ENCODE measurements around the gene CNOT11.

The CNOT11 gene

GRCh38 chr2:101296371-101296770 is 43.7 kb downstream of the CNOT11 start:
- Histone ChIP-seq H4K20me1 (ENCODE audit: control insufficient read depth, insufficient read depth, low read depth, low read length) (0 out of 2 replicates have a peak, but pooled peaks cover 9% of the 10 kb centered on the region), H3K79me2 (ENCODE audit: control insufficient read depth, low read length) (peaks cover 24% of the 10 kb centered on the region), H3K4me2 (ENCODE audit: low read length) (no peak overlapping the region), H3K27ac (ENCODE audit: low read depth, low read length) (no peak overlapping the region), H3K36me3 (ENCODE audit: control insufficient read depth, low read length) (no peaks in the 10 kb centered on the region), H3K4me3 (ENCODE audit: low read length) (no peak overlapping the region), H3F3A (ENCODE audit: control insufficient read depth, insufficient read depth) (no peaks in the 10 kb centered on the region), H3K9me2 (replicated peaks; ENCODE audit: control insufficient read depth, low read length) (no peaks in the 10 kb centered on the region), H3K4me1 (ENCODE audit: control insufficient read depth, low read length) (no peaks in the 10 kb centered on the region), H3K27me3 (ENCODE audit: control insufficient read depth, low read length) (no peaks in the 10 kb centered on the region), H3K9me3 (ENCODE audit: control insufficient read depth, insufficient read depth, low read length) (no peaks in the 10 kb centered on the region)
- TF ChIP-seq EZH2phosphoT487 (IDR thresholded peaks at IDR 0.05; ENCODE audit: borderline replicate concordance, low read length) (no peak), CTCF (IDR thresholded peaks at IDR 0.05; ENCODE audit: low read depth, low read length, poor library complexity, severe bottlenecking) (no peak)

GRCh38 chr2:101297383-101297782 is 44.7 kb downstream of the CNOT11 start:
- Histone ChIP-seq H3K36me3 (ENCODE audit: control insufficient read depth, low read length) (no peaks in the 10 kb centered on the region), H3K4me1 (ENCODE audit: control insufficient read depth, low read length) (no peaks in the 10 kb centered on the region), H3K9me2 (replicated peaks; ENCODE audit: control insufficient read depth, low read length) (no peaks in the 10 kb centered on the region), H3K79me2 (ENCODE audit: control insufficient read depth, low read length) (peaks cover 32% of the 10 kb centered on the region), H3K4me2 (ENCODE audit: low read length) (no peak overlapping the region), H3K27me3 (ENCODE audit: control insufficient read depth, low read length) (no peaks in the 10 kb centered on the region), H3K9me3 (ENCODE audit: control insufficient read depth, insufficient read depth, low read length) (no peaks in the 10 kb centered on the region), H3K27ac (ENCODE audit: low read depth, low read length) (no peak overlapping the region), H4K20me1 (ENCODE audit: control insufficient read depth, insufficient read depth, low read depth, low read length) (0 out of 2 replicates have a peak, but pooled peaks cover 9% of the 10 kb centered on the region), H3K4me3 (ENCODE audit: low read length) (no peak overlapping the region), H3F3A (ENCODE audit: control insufficient read depth, insufficient read depth) (no peaks in the 10 kb centered on the region)
- no peak for TF ChIP-seq EZH2phosphoT487 (IDR thresholded peaks at IDR 0.05; ENCODE audit: borderline replicate concordance, low read length)
- TF ChIP-seq CTCF (IDR thresholded peaks at IDR 0.05; ENCODE audit: low read depth, low read length, poor library complexity, severe bottlenecking) = no peak

GRCh38 chr2:101299604-101300003 is 46.9 kb downstream of the CNOT11 start:
- H3K27me3 ChIP-seq (ENCODE audit: control insufficient read depth, low read length) = no peaks in the 10 kb centered on the region
- H3K4me1 ChIP-seq (ENCODE audit: control insufficient read depth, low read length) = no peaks in the 10 kb centered on the region
- H3K4me2 ChIP-seq (ENCODE audit: low read length) = no peak overlapping the region
- H3K4me3 ChIP-seq (ENCODE audit: low read length) = no peak overlapping the region
- H3K9me3 ChIP-seq (ENCODE audit: control insufficient read depth, insufficient read depth, low read length) = no peaks in the 10 kb centered on the region
- H3K9me2 ChIP-seq (replicated peaks; ENCODE audit: control insufficient read depth, low read length) = no peaks in the 10 kb centered on the region
- H3K36me3 ChIP-seq (ENCODE audit: control insufficient read depth, low read length) = no peaks in the 10 kb centered on the region
- no peaks in the 10 kb centered on the region for H3F3A ChIP-seq (ENCODE audit: control insufficient read depth, insufficient read depth)
- no peak for TF ChIP-seq CTCF (IDR thresholded peaks at IDR 0.05; ENCODE audit: low read depth, low read length, poor library complexity, severe bottlenecking)
- TF ChIP-seq EZH2phosphoT487 (IDR thresholded peaks at IDR 0.05; ENCODE audit: borderline replicate concordance, low read length) = no peak
- H3K27ac ChIP-seq (ENCODE audit: low read depth, low read length) = no peak overlapping the region
- peaks cover 43% of the 10 kb centered on the region for H3K79me2 ChIP-seq (ENCODE audit: control insufficient read depth, low read length)
- H4K20me1 ChIP-seq (ENCODE audit: control insufficient read depth, insufficient read depth, low read depth, low read length) = 0 out of 2 replicates have a peak, but pooled peaks cover 9% of the 10 kb centered on the region
